Peyer's patch (tissue), 4 donors: Measurements from ENCODE around the gene SRBD1.

Experiments used
- CTCF ChIP-seq, 6 experiments: fragments of 450-650 bp in 4 of 6; fragments of 200-600 bp in 2 of 6; sonication (generic) in 1 of 6; IDR thresholded peaks; one replicate each; pipeline ENCODE4 v1.5.1; 2017 to 2019; ENCODE audit warnings: antibody characterized with exemption in 6 of 6, mild to moderate bottlenecking in 3 of 6, moderate library complexity in 1 of 6
- POLR2A ChIP-seq, 2 donors: fragments of 450-650 bp; IDR thresholded peaks; one replicate each; pipeline ENCODE4 v1.5.1; 2017; ENCODE audit warnings: antibody characterized with exemption in 2 of 2, mild to moderate bottlenecking in 2 of 2, moderate library complexity in 2 of 2

- TF ChIP-seq CTCF (IDR thresholded peaks at IDR 0.05) (no peak), POLR2A (IDR thresholded peaks at IDR 0.05) (no peak)
Measured at GRCh38 chr2:45649462-45649857, 38.4 kb upstream of the SRBD1 start.
